Lower lobe of right lung (tissue), 2 donors: ENCODE results near the gene DEFB118. TPM values are rescaled to one million over a fixed set of nuclear protein-coding genes. Genes with fewer than 3 reads are reported as not detected.
"Not testable (repeated sequence)": the region's sequence is repeated elsewhere in the genome, so short reads cannot be mapped to it uniquely, and the experiment has no call there.

Source experiments
- ATAC-seq, 2 donors: fragments of 200-7000 bp; cut with Tn5 transposase; one replicate each; pipeline ENCODE4 v1.9.1; 2020 to 2022; ENCODE audit warnings: mild to moderate bottlenecking in 2 of 2, moderate library complexity in 2 of 2
- DNase-seq: peaks from one replicate; pipeline ENCODE4 v3.0.0-alpha.2; 2020
- H3K27ac ChIP-seq: fragments of 200-600 bp; one replicate; pipeline ENCODE4 v1.8.0; 2022
- H3K27me3 ChIP-seq: fragments of 200-600 bp; one replicate; pipeline ENCODE4 v1.8.0; 2022; ENCODE audit warnings: low read depth
- H3K36me3 ChIP-seq: fragments of 200-600 bp; one replicate; pipeline ENCODE4 v1.8.0; 2022; ENCODE audit warnings: mild to moderate bottlenecking
- H3K4me1 ChIP-seq: fragments of 200-600 bp; one replicate; pipeline ENCODE4 v1.8.0; 2022
- H3K4me3 ChIP-seq: fragments of 200-600 bp; one replicate; pipeline ENCODE4 v1.8.0; 2022; ENCODE audit warnings: mild to moderate bottlenecking
- H3K9me3 ChIP-seq: fragments of 200-600 bp; one replicate; pipeline ENCODE4 v1.8.0; 2022
- CTCF ChIP-seq: fragments of 200-600 bp; IDR thresholded peaks from one replicate; pipeline ENCODE4 v1.8.0; 2022; ENCODE audit warnings: antibody characterized with exemption, mild to moderate bottlenecking
- intact Hi-C: fragments of 100-400 bp; cut with DNase I; formaldehyde crosslinking; loops from one replicate; pipeline ENCODE4 v1.11.0; 2022
- long read RNA-seq: library from polyadenylated mRNA; unstranded; transcript quantifications from one replicate; pipeline ENCODE4 v2.0.0, GENCODE V29; 2021
- total RNA-seq: library from RNA; stranded (reverse); fragmentation: NEBNext Ultra II Directional; extraction: Animal tissue kit (Norgen Biotek cat#: 25700); gene quantifications from one replicate; pipeline ENCODE4 v1.2.1, GENCODE V29; 2021
- donor health status: DM: no; HTN: yes; CAD: no; lungs with severe emphysema.

The DEFB118 gene
- total RNA-seq = not detected
- long read RNA-seq = 0 reads

- no peaks in the 10 kb centered on the region for H3K4me1 ChIP-seq
- no peaks in the 10 kb centered on the region for H3K9me3 ChIP-seq
- DNase-seq = no peak
- no peak within 1 kb of the TSS for H3K4me3 ChIP-seq
- H3K27ac ChIP-seq = no peak within 1 kb of the TSS
- H3K36me3 ChIP-seq = no peaks in the 10 kb centered on the region
- TF ChIP-seq CTCF = no peak
- intact Hi-C loops = no loop called here
- ATAC-seq = no peak
- H3K27me3 ChIP-seq = no peaks in the 10 kb centered on the region
These were observed at the start of gene DEFB118 for GRCh38 chr20:31368301-31368700. Gene DEFB118, plus strand, starts transcription at chr20:31368601. Its CDS starts 50 bp downstream, at chr20:31368651.

GRCh38 chr20:31322504-31322903, 45.9 kb upstream of the DEFB118 start:
- H3K27me3 ChIP-seq = no peaks in the 10 kb centered on the region
- intact Hi-C loops = no loop called here
- H3K27ac ChIP-seq = no peak overlapping the region
- no peak for TF ChIP-seq CTCF
- no peak overlapping the region for H3K4me3 ChIP-seq
- ATAC-seq (no peak), DNase-seq (no peak)
- peaks cover 18% of the 10 kb centered on the region for H3K9me3 ChIP-seq
- H3K36me3 ChIP-seq = no peaks in the 10 kb centered on the region
- no peaks in the 10 kb centered on the region for H3K4me1 ChIP-seq

- ATAC-seq (no peak), DNase-seq (no peak)
- TF ChIP-seq CTCF = no peak
- no peak overlapping the region for H3K27ac ChIP-seq
- H3K27me3 ChIP-seq = no peaks in the 10 kb centered on the region
- H3K4me1 ChIP-seq = no peaks in the 10 kb centered on the region
- H3K36me3 ChIP-seq = no peaks in the 10 kb centered on the region
- no peaks in the 10 kb centered on the region for H3K9me3 ChIP-seq
- H3K4me3 ChIP-seq = no peak overlapping the region
- intact Hi-C loops = no loop called here
These were observed 37.5 kb upstream of the DEFB118 start for GRCh38 chr20:31330893-31331292.

GRCh38 chr20:31341470-31341869, 26.9 kb upstream of the DEFB118 start:
- Histone ChIP-seq H3K27me3 (no peaks in the 10 kb centered on the region), H3K36me3 (no peaks in the 10 kb centered on the region), H3K4me3 (no peak overlapping the region), H3K27ac (no peak overlapping the region), H3K9me3 (no peaks in the 10 kb centered on the region), H3K4me1 (no peaks in the 10 kb centered on the region)
- no peak for DNase-seq
- ATAC-seq = no peak
- TF ChIP-seq CTCF = no peak
- intact Hi-C loops = no loop called here

GRCh38 chr20:31355981-31356380, 12.4 kb upstream of the DEFB118 start:
- no peaks in the 10 kb centered on the region for H3K9me3 ChIP-seq
- H3K27ac ChIP-seq = no peak overlapping the region
- TF ChIP-seq CTCF = no peak
- no peaks in the 10 kb centered on the region for H3K4me1 ChIP-seq
- no peaks in the 10 kb centered on the region for H3K36me3 ChIP-seq
- DNase-seq = no peak
- H3K27me3 ChIP-seq = no peaks in the 10 kb centered on the region
- no peak overlapping the region for H3K4me3 ChIP-seq
- ATAC-seq = no peak
- intact Hi-C loops = no loop called here

GRCh38 chr20:31363295-31363694, 5.1 kb upstream of the DEFB118 start:
- H3K36me3 ChIP-seq = no peaks in the 10 kb centered on the region
- no peak overlapping the region for H3K4me3 ChIP-seq
- H3K27ac ChIP-seq = no peak overlapping the region
- no peak for TF ChIP-seq CTCF
- DNase-seq (no peak), ATAC-seq (no peak)
- H3K9me3 ChIP-seq = no peaks in the 10 kb centered on the region
- no peaks in the 10 kb centered on the region for H3K4me1 ChIP-seq
- no peaks in the 10 kb centered on the region for H3K27me3 ChIP-seq
- intact Hi-C loops = no loop called here

GRCh38 chr20:31364272-31364671, 4.1 kb upstream of the DEFB118 start:
- DNase-seq, ATAC-seq, H3K9me3 ChIP-seq, H3K27ac ChIP-seq, H3K36me3 ChIP-seq, H3K27me3 ChIP-seq, H3K4me3 ChIP-seq, intact Hi-C loops, H3K4me1 ChIP-seq: not testable (repeated sequence)
